HG02970 (cell line): ENCODE data around the gene HMGCL.
"Not testable (repeated sequence)": the region's sequence is repeated elsewhere in the genome, so short reads cannot be mapped to it uniquely, and the experiment has no call there.

Experiments used
- ATAC-seq: cut with Tn5 transposase; IDR thresholded peaks from one replicate; pipeline ENCODE4 v1.9.1; 2021; ENCODE audit warnings: mild to moderate bottlenecking, moderate library complexity, moderate number of reproducible peaks; ENCODE audit not compliant: unreplicated experiment, low FRiP score

The HMGCL gene

GRCh38 chr1:23825076-23825761 is at the start of gene HMGCL:
HMGCL (minus strand) TSS chr1:23825429; CDS start chr1:23825415, 14 bp downstream.
- ATAC-seq: peak; percentile 81

- ATAC-seq: no peak
Measured at GRCh38 chr1:23872421-23872820, 47.2 kb upstream of the HMGCL start.

DNA sequence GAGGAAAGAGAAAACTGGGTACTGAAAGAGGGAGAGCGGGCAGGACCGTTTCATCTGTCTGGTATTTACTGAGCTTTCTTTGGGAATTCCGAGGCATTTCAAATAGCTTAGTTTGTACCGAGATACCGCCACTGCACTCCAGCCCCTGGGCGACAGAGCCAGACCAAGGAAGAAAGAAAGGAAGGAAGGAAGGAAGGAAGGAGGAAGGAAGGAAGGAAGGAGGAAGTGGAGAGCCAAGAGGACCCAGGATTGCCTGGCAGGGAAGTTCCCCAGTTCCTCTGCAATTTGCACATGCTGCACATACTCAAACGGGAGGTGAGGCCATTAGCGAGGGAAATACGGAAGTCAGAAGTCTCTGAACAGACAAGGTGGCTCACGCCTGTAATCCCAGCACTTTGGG is 43.8 kb upstream of the HMGCL start:
- ATAC-seq: no peak

GRCh38 chr1:23868557-23869016 is 43.4 kb upstream of the HMGCL start:
- no peak for ATAC-seq

DNA sequence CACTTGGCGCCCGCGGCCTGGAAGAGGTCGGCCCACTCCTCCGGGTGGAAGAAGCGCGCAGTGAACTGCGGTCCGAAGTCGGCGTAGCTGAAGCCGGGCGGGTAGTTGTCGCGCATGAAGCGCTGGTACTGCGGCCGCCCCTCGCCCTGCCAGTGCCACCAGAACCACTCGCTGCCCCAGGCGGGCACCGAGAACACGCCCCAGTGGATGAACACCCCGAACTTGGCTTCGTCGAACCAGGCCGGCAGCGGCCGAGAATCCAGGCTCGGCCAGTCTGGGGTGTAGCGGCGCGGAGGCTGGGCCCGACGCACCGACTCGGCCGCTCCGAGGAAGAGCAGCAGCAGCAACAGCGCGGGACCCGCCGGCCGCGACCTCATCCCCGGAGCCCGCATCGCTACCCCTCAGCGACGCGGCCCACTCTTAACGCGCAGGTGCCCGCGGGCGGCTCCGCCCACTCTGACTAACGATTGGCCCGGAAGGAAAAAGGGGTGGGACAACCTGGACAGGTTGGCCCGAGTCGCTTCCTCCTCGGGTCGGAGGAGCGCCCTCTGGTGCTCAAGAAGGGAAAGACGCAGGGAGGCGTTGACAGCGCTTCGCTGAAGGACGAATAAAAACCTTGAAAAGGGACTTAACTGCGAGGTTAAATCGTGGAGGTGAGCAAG is 42.8 kb upstream of the HMGCL start, which contains the start of gene FUCA1:
Gene FUCA1, minus strand, starts transcription at position 396 of the 662 bp plus-strand sequence. Its CDS starts 4 bp downstream, at position 392.
- peak; percentile 92 for ATAC-seq

GRCh38 chr1:23867542-23867894 is 42.3 kb upstream of the HMGCL start:
- ATAC-seq: no peak

- ATAC-seq: no peak
Measured at GRCh38 chr1:23865543-23865930, 40.3 kb upstream of the HMGCL start.

DNA sequence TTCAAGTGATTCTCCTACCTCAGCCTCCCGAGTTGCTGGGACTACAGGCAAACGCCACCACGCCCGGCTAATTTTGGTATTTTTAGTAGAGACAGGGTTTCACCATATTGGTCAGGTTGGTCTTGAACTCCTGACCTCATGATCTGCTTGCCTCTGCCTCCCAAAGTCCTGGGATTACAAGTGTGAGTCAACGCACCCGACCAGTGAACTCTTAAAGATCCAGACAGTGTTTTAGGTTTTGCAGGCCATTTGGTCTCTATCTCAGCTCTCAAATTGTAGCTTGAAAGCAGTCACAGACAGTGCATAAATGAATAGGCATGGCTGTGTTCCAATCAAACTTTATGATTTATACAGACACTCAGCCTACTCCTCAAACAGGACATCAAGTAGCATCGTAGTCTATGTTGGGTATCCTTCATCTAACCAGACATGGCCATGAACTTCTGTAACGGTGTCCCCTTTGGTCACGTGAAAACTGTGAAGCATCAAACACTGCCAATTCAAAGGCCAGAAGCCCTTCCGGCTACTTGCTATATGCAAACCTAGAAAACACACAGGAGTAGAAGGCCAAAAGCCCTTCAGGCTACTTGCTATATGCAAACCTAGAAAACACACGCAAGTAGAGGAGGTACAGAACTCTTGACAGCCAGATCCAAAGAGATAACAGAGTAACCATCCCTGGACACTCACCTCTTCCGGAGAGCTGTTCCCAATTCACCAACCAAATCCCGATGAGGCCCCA is 39.7 kb upstream of the HMGCL start:
- ATAC-seq: no peak

- no peak for ATAC-seq
Measured at GRCh38 chr1:23862640-23863039, 37.4 kb upstream of the HMGCL start.

- ATAC-seq: no peak
Measured at GRCh38 chr1:23854568-23854967, 29.3 kb upstream of the HMGCL start.

- not testable (repeated sequence) for ATAC-seq
Measured at GRCh38 chr1:23853124-23853523, 27.9 kb upstream of the HMGCL start.

DNA sequence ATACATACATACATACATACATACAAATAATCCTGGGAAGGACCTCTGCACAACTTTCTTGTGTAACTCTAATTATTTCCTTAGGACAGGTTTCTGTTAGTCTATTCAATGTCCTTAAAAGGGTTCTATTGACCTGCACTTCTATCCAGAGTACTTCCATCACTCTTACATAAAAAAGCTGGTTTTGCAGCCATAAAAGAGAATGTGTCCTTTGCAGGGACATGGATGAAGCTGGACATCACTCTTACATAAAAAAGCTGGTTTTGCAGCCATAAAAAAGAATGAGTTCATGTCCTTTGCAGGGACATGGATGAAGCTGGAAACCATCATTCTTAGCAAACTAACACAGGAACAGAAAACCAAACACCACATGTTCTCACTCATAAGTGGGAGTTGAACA is 26.2 kb upstream of the HMGCL start:
- ATAC-seq: not testable (repeated sequence)

GRCh38 chr1:23848673-23849616 is 23.7 kb upstream of the HMGCL start:
- ATAC-seq: no peak

- ATAC-seq: not testable (repeated sequence)
Measured at GRCh38 chr1:23847482-23848095, 22.4 kb upstream of the HMGCL start.

DNA sequence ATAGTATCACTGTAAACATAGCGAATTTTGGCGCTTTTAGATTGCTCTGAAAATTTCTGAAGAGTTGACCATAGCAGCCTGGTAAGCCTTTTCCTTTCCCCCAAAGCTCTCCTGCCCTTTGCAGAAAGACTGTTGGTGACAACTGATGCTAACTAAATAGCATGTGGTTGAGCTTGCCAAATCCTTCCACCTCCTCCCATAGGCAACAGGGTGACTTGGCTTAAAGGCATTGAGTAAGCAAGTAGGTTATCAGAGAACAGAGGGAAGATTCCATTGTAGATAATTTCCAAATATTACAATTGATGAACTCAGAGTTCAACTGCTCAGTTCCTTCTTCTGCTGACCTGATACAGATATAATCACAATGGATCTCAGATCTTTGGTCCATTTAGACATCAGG is 19.9 kb upstream of the HMGCL start:
- no peak for ATAC-seq

DNA sequence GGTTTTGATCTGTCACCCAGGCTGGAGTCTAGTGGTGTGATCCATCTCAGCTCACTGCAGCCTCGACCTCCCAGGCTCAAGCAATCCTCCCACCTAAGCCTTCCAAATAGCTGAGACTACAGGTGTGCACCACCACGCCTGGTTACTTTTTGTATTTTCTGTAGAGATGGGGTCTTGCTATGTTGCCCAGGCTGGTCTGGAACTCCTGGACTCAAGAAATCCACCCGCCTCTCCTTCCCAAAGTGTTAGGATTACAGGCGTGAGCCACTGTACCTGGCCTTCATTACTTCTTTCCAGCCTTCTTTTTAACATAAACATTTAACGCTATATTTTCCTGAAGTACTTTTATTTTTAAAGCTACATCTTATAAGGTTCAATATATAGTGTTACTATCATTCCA is 18.4 kb upstream of the HMGCL start:
- no peak for ATAC-seq

- no peak for ATAC-seq
Measured at GRCh38 chr1:23838401-23838866, 13.2 kb upstream of the HMGCL start.

DNA sequence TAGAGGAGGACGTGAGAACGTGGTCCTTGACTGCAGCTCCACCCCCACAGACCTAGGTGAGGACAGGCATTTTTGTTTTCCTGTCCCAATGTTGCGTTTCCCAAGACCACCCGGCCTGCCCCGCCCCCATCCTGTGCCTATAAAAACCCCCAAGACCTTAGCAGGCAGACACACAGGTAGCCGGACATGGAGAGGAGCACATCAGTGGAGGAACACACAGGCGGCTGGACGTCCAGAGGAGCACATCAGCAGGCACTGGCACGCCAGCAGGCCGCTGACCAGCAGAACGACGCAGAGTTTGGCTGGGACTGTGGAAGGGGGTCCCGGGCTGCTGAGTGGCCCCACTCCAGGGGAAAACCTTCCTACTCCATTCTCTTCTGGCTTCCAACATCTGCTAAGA is 12.7 kb upstream of the HMGCL start:
- no peak for ATAC-seq

DNA sequence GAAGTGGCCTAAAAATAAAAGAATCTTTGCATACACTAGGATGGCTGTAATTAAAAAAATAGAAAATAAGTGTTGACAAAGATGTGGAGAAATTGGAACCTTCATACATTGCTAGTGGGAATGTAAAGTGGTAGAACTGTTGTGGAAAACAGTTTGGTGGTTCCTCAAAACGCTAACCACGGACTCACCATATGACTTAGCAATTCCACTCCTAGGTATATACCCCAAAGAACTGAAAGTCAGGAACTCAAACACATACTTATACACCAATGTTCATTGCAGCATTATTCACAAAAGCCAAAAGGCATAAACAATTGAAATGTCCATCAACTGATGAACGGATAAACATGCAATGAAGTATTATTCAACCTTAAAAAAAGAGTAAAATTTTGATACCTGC is 10.8 kb upstream of the HMGCL start:
- no peak for ATAC-seq

GRCh38 chr1:23834156-23834555 is 8.9 kb upstream of the HMGCL start:
- not testable (repeated sequence) for ATAC-seq
